WTC11 (cell line): ENCODE results near the gene SNCAIP. TPM values are rescaled to one million over a fixed set of nuclear protein-coding genes. Genes with fewer than 3 reads are reported as not detected.
A peak's percentile ranks its signal among the peaks of the same experiment; 100 is the strongest.
"Not testable (repeated sequence)": the region's sequence is repeated elsewhere in the genome, so short reads cannot be mapped to it uniquely, and the experiment has no call there.

Experiments used
- ATAC-seq: fragments of 200-7000 bp; cut with Tn5 transposase; 2 replicates; pipeline ENCODE4 v1.10.0; 2021; ENCODE audit warnings: mild to moderate bottlenecking, moderate library complexity
- CTCF ChIA-PET: fragments of 300-600 bp; sonication (Branson Sonifier 250); formaldehyde crosslinking; loops from one replicate; lab custom pipeline; 2021; ENCODE audit warnings: antibody characterized with exemption; lab: Charles Lee
- POLR2A ChIA-PET: fragments of 350-600 bp; sonication (Branson Sonifier 250); formaldehyde crosslinking; loops from one replicate; lab custom pipeline; 2021; ENCODE audit warnings: antibody characterized with exemption; lab: Charles Lee
- DNase-seq: peaks from one replicate; pipeline ENCODE4 v3.0.0; 2021; ENCODE audit warnings: low spot score
- H3K27ac Mint-ChIP-seq: 2 replicates; pipeline ENCODE4 v1.8.0; 2021; ENCODE audit warnings: mixed read lengths
- H3K27me3 Mint-ChIP-seq: 2 replicates; pipeline ENCODE4 v1.8.0; 2021; ENCODE audit warnings: low read depth, mild to moderate bottlenecking, moderate library complexity, mixed read lengths
- H3K36me3 Mint-ChIP-seq: 2 replicates; pipeline ENCODE4 v1.8.0; 2021; ENCODE audit warnings: mixed read lengths
- H3K4me1 Mint-ChIP-seq: 2 replicates; pipeline ENCODE4 v1.8.0; 2022; ENCODE audit warnings: mixed read lengths
- H3K4me3 Mint-ChIP-seq: 2 replicates; pipeline ENCODE4 v1.8.0; 2021; ENCODE audit warnings: mild to moderate bottlenecking, moderate library complexity, mixed read lengths
- H3K9me3 Mint-ChIP-seq: 2 replicates; pipeline ENCODE4 v1.8.0; 2021; ENCODE audit warnings: mixed read lengths
- AR ChIP-seq: fragments of 250-450 bp; sonication (Bioruptor Pico); IDR thresholded peaks from 2 replicates; pipeline ENCODE4 v1.9.0; 2021; ENCODE audit warnings: mild to moderate bottlenecking
- ATF6 ChIP-seq: sonication (generic); formaldehyde crosslinking; IDR thresholded peaks from 2 replicates; pipeline ENCODE4 v1.8.1; 2023; ENCODE audit warnings: mild to moderate bottlenecking, missing genetic modification reagents
- CBFB ChIP-seq: sonication (generic); formaldehyde crosslinking; IDR thresholded peaks from 2 replicates; pipeline ENCODE4 v1.8.1; 2022; ENCODE audit warnings: mild to moderate bottlenecking, low read depth, missing genetic modification reagents
- HMGXB4 ChIP-seq: sonication (generic); formaldehyde crosslinking; IDR thresholded peaks from 2 replicates; pipeline ENCODE4 v1.8.1; 2023; ENCODE audit warnings: mild to moderate bottlenecking, moderate library complexity, missing genetic modification reagents
- MYBL2 ChIP-seq: sonication (generic); formaldehyde crosslinking; IDR thresholded peaks from 2 replicates; pipeline ENCODE4 v1.8.1; 2023; ENCODE audit warnings: mild to moderate bottlenecking, moderate library complexity, missing genetic modification reagents
- NFYB ChIP-seq: sonication (generic); formaldehyde crosslinking; conservative IDR thresholded peaks from 2 replicates; pipeline ENCODE4 v1.8.0; 2022; ENCODE audit warnings: low read depth, missing genetic modification reagents
- SMAD4 ChIP-seq: sonication (generic); formaldehyde crosslinking; IDR thresholded peaks from 2 replicates; pipeline ENCODE4 v1.8.0; 2022; ENCODE audit warnings: mild to moderate bottlenecking, missing genetic modification reagents
- STAT6 ChIP-seq: sonication (generic); formaldehyde crosslinking; conservative IDR thresholded peaks from 2 replicates; pipeline ENCODE4 v1.8.1; 2023; ENCODE audit warnings: mild to moderate bottlenecking, low read depth, missing genetic modification reagents, moderate library complexity
- TEAD4 ChIP-seq: sonication (generic); formaldehyde crosslinking; IDR thresholded peaks from 2 replicates; pipeline ENCODE4 v1.8.0; 2022; ENCODE audit warnings: mild to moderate bottlenecking, missing genetic modification reagents
- ZBTB43 ChIP-seq: sonication (generic); formaldehyde crosslinking; IDR thresholded peaks from 2 replicates; pipeline ENCODE4 v1.8.1; 2023; ENCODE audit warnings: mild to moderate bottlenecking, missing genetic modification reagents
- ZNF121 ChIP-seq: sonication (generic); formaldehyde crosslinking; IDR thresholded peaks from 2 replicates; pipeline ENCODE4 v1.8.0; 2023; ENCODE audit warnings: missing genetic modification reagents
- total RNA-seq: library from RNA; stranded (reverse); gene quantifications from 3 replicates; pipeline ENCODE4 v1.2.3, GENCODE V29; 2021

SNCAIP gene
- total RNA-seq, 1 experiment from 2014 or later: 10.0 TPM

GRCh38 chr5:122351416-122352157 is 39.5 kb downstream of the SNCAIP start:
- H3K27me3 Mint-ChIP-seq: no peaks in the 10 kb centered on the region
- no peak for DNase-seq
- H3K4me3 Mint-ChIP-seq: no peak overlapping the region
- TF ChIP-seq TEAD4 (CRISPR knock-in tag) (no peak), STAT6 (CRISPR knock-in tag) (no peak), ZNF121 (0 out of 2 replicates have a peak, but pooled peaks have one; percentile 5), NFYB (CRISPR knock-in tag) (no peak), ZBTB43 (CRISPR knock-in tag) (no peak)
- TF ChIP-seq, all 79 proteins: peak for 1
- ChIA-PET POLR2A (no interaction called here), CTCF (no interaction called here)
- peaks cover 57% of the 10 kb centered on the region for H3K4me1 Mint-ChIP-seq
- H3K27ac Mint-ChIP-seq: no peak overlapping the region
- H3K36me3 Mint-ChIP-seq: no peaks in the 10 kb centered on the region
- H3K9me3 Mint-ChIP-seq: no peaks in the 10 kb centered on the region
- ATAC-seq: no peak

- Mint-ChIP-seq H3K36me3 (no peaks in the 10 kb centered on the region), H3K9me3 (no peaks in the 10 kb centered on the region), H3K4me1 (peaks cover 62% of the 10 kb centered on the region), H3K27ac (no peak overlapping the region), H3K27me3 (no peaks in the 10 kb centered on the region), H3K4me3 (no peak overlapping the region)
- DNase-seq (no peak), ATAC-seq (no peak)
- TF ChIP-seq CBFB (CRISPR knock-in tag) (no peak), AR (CRISPR knock-in tag) (no peak), MYBL2 (no peak), ATF6 (CRISPR knock-in tag) (no peak), SMAD4 (CRISPR knock-in tag) (no peak), ZBTB43 (CRISPR knock-in tag) (no peak), HMGXB4 (no peak)
- ChIA-PET CTCF (no interaction called here), POLR2A (no interaction called here)
Observed at GRCh38 chr5:122352331-122352730, 40.3 kb downstream of the SNCAIP start.

GRCh38 chr5:122353361-122353760 is 41.3 kb downstream of the SNCAIP start:
- H3K27me3 Mint-ChIP-seq, POLR2A ChIA-PET, H3K9me3 Mint-ChIP-seq, H3K36me3 Mint-ChIP-seq, DNase-seq, H3K4me3 Mint-ChIP-seq, ATAC-seq, CTCF ChIA-PET: not testable (repeated sequence)
- Mint-ChIP-seq H3K4me1 (peaks cover 69% of the 10 kb centered on the region), H3K27ac (peak overlapping the region; percentile 85)
